Measurements from ENCODE around the gene GPR137C.
"Not testable (repeated sequence)": the region's sequence is repeated elsewhere in the genome, so short reads cannot be mapped to it uniquely, and the experiment has no call there.

GPR137C gene

GRCh38 chr14:52568454-52568853 is 15.8 kb downstream of the GPR137C start:
- DNase-seq (ENCODE audit: low spot score): not testable (repeated sequence)

- DNase-seq (ENCODE audit: low spot score): no peak
Measured at GRCh38 chr14:52575858-52576257, 23.2 kb downstream of the GPR137C start.

- no peak for DNase-seq (ENCODE audit: low spot score)
Measured at GRCh38 chr14:52583544-52583943, 30.9 kb downstream of the GPR137C start.

- no peak for DNase-seq (ENCODE audit: low spot score)
Measured at GRCh38 chr14:52589646-52590045, 37.0 kb downstream of the GPR137C start.

DNA sequence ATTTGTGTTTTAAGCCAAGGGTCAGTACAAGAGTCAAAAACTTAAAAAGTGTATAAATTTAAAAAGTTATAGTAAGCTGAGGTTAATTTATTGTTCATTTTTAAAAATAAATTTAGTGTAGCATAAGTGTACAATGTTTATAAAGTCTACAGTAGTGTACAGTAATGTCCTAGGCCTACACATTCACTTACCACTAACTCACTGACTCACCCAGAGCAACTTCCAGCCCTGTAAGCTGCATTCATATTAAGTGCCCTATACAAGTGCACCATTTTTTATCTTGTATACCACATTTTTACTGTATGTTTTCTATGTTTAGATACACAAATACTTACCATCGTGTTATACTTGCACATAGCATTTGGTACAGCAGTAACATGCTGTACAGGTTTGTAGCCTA is 37.7 kb downstream of the GPR137C start:
- no peak for DNase-seq (ENCODE audit: low spot score)

- DNase-seq (ENCODE audit: low spot score): no peak
Measured at GRCh38 chr14:52596320-52596719, 43.7 kb downstream of the GPR137C start.

- DNase-seq (ENCODE audit: low spot score): no peak
Measured at GRCh38 chr14:52596861-52597260, 44.2 kb downstream of the GPR137C start.

GRCh38 chr14:52598568-52598967 is 45.9 kb downstream of the GPR137C start:
- DNase-seq (ENCODE audit: low spot score): no peak

DNA sequence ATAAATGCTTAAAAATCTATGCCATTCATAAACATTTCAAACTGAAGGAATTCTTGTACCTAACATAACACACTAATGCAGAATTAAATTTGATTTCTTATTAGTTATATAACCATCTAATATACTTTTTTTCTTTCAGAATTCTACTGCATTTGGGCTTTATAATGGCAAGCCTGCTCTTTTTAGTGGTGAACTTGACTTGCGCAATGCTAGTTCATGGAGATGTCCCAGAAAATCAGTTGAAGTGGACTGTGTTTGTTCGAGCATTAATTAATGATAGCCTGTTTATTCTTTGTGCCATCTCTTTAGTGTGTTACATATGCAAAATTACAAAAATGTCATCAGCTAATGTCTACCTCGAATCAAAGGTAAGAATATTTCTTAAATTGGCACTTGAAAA is 47.3 kb downstream of the GPR137C start:
- no peak for DNase-seq (ENCODE audit: low spot score)

DNA sequence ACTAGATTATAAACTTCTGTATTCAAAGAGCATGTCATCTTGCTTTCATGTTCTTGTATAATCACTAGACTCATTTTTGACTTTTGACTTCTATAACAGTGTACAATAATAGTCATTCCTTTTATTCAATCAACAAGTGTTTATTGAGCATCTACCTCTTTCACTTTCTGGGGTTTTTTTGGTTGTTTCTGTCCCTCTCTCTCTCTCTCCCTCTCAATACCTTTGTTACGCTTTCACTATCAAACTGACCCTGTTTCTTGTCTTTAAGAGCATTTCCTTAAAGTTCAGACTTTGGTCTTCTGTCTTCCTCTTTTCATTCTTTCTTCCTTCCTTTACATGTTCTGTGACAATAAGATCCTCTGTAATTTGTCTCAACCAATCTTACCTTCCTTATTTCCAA is 49.5 kb downstream of the GPR137C start:
- no peak for DNase-seq (ENCODE audit: low spot score)

DNA sequence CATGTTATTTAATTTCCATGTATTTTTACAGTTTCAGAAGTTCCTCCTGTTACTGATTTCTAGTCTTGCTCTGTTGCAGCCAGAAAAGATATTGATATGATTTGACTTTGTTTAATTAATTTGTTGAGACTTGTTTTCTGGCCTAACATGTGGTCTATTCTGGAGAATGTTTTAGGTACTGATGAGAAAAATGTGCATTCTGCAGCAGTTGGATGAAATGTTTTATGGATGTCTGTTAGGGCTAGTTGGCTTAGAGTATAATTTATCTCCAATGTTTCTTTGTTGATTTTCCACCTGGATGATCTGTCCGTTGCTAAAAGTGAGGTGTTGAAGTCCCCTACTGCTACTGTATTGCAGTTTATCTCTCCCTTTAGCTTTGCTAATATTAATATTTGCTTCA is 54.4 kb downstream of the GPR137C start:
- DNase-seq (ENCODE audit: low spot score): no peak

- DNase-seq (ENCODE audit: low spot score): no peak
Measured at GRCh38 chr14:52609445-52610044, 56.9 kb downstream of the GPR137C start.

DNA sequence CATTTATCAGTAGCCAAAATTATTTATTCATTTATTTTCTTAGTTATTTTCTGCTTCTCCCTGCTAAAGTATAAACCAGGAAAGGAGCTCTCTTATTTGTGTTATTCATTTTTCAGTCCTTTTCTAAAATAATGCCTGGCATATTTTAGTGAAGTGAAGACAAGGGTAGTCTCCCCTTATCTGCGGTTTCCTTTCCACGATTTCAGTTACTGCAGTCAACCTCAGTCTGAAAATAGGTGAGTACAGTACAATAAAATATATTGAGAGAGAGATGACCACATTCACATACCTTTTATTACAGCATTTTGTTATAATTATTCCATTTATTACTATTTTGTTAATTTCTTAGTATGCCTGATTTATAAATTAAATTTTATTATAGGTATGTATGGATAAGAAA is 57.6 kb downstream of the GPR137C start:
- DNase-seq (ENCODE audit: low spot score): no peak

DNA sequence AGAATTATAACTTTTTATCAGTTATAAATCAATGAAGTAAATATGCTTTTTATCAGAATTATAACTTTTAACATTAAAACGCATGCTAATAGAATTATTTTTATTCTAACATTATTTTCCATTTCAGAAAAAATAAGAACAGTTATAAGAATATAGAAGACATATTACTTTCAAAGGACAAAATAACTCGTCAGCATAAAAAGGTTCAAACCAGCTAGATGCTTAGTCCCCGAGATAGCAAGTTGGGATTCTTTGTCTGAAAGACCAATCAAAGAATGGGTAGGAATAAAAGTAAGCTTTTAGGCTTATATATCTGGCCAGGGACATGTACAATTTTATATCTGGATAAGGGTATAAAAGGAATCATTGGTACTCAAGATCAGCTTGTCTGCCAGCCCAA is 66.0 kb downstream of the GPR137C start:
- DNase-seq (ENCODE audit: low spot score): no peak

DNA sequence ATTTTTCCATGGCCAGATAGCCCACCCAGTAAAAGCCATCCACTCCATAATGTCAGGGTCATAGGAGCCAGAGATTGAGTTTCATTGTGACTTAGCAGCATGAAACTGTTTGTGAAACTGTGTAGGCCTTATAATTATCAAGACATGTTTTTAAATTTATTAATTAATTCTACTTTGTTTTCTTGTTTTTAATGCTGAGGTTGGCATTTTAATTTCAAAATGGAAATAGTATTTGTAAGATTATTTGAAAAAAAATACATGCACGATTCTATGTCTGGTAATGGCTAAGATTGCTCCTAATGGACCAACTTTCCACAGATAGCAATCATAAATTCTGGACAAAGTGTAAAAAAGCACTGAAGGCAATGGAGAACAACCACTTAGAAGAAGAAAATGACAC is 67.1 kb downstream of the GPR137C start:
- DNase-seq (ENCODE audit: low spot score): no peak

DNA sequence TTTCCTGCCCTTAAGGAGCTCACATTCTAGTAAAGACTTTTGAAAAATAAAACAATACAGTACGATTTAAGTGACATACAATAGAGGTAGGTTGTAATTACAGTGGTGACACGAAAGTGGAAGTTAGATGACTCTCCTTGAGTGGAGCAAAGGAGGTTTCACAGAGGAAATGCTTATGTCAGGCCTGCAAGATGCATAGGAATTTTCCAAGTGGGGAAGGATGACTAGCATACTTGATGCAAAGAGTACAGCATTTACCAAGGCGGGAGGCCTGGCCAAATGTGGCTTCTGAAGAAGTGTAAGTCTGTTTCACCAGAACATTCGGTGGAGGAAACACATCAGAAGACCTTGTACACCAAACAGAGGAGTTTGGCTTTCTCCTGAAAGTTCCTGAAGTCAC is 87.5 kb downstream of the GPR137C start:
- no peak for DNase-seq (ENCODE audit: low spot score)

DNA sequence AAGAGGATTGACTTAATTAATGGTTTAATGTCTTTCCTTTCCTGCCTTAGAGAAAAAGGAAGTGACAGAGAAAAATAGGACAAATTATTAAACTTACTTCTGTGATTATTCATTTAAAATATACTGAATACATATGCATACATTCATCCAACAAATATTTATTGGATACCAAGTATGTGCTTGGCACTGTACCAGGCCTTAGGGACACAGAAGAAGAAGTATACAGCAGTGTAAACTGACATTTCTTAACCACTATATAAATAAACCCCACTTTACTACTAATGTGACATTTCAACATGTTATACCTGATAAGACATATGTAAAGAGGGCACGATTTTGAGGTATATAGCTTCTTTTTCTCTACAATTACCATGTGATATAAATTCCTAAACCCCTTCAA is 89.1 kb downstream of the GPR137C start:
- DNase-seq (ENCODE audit: low spot score): no peak

DNA sequence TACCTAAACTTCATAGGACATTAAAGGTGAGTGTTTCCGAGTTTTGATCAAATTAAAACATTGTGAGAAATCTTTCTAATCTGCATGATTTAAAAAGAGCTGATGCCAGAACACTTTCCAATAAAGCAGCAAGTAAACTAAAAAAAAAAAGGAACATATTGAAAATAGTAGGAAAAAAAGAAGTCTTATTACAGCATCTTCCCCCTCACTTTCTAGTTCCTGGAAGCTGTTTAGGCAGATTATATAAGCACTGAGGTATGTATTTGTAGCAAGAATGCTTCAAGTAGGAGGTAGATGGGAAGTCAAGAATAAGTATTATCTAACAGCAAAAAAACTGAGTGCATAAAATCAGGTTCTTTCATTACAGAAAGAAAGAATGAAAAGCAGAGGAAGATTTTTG is 96.9 kb downstream of the GPR137C start:
- no peak for DNase-seq (ENCODE audit: low spot score)

DNA sequence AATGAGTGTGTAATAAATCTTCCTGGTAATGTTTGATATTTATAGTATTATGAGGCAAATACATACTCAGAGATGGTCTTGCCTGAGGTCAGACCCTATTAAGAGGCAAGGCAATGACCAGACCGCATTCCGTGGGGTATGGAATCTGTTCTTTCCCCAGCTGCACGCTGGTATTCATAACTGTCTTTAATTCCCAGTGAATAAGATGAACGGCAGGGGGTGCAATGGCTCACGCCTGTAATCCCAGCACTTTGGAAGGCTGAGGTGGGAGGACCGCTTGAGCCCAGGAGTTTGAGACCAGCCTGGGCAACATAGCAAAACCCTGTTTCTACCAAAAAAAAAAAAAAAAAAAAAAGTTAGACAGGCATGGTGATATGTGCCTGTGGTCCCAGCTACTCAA is 98.1 kb downstream of the GPR137C start:
- DNase-seq (ENCODE audit: low spot score): no peak

GRCh38 chr14:52656905-52657304 is 104.3 kb downstream of the GPR137C start:
- no peak for DNase-seq (ENCODE audit: low spot score)

DNA sequence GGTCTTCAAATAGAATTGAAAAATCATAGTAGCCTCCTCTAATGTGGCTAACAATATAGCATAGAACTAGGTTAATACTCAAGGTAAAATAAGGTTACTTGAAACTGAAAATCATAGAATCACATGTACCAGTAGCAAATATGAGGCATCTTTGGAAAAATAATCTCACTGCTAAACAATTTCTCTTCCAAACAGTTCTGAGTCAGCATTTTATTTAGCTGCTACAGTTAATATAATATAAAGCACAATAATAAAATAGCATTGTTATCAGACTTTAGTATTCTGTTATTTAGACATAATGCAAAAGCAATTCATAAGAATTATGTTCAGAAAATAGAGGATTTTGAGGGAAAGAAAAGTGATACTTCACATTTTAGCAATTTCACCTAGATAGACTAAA is 107.7 kb downstream of the GPR137C start:
- no peak for DNase-seq (ENCODE audit: low spot score)

GRCh38 chr14:52660832-52661231 is 108.2 kb downstream of the GPR137C start:
- no peak for DNase-seq (ENCODE audit: low spot score)

GRCh38 chr14:52661314-52661713 is 108.7 kb downstream of the GPR137C start:
- DNase-seq (ENCODE audit: low spot score): no peak

DNA sequence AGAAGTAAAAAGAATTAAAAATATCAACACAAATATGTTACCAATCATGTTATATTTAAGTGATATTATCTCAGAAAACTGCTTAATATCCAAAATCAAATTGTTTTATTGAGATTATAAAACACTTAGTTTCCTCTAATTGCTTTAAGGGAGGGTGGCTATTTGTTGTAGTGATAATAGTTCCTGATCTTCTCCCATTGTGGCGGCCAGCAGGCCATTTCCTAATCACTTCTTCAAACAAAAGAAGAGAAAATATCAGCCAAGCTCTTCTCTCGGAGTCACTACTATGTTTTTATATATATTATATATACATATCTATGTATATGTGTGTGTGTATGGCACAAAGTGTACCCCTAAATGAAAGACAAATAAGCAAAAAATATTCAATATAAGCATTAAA is 111.2 kb downstream of the GPR137C start:
- no peak for DNase-seq (ENCODE audit: low spot score)

DNA sequence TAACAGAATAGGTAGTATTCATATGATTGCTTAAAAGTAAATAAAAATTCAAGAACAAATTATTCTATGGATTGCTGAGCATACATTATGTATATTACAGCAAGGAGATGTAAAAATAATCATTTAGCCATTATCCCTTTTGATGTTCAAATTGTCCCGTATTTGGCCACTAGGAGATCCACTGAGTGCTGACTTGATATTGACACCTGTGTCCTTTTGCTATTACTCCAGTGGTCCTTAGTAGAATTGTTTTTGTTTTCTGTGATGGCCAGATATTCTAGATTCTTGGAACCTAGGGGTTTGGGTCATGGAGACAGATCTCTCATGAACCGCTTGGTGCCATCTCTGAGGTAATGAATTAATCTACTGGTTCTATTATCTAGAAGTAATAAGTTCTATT is 126.0 kb downstream of the GPR137C start:
- no peak for DNase-seq (ENCODE audit: low spot score)

Measured in hematopoietic multipotent progenitor cell treated with erythropoietin and hydrocortisone succinate and interleukin-3 and kit ligand, for 15 days (in vitro differentiated cells).